GM12874 (cell line): Measurements from ENCODE around the gene PPM1H.

ENCODE experiments used
- TF ChIP-seq, protein P1 (sequence below): IDR thresholded peaks from 2 replicates; pipeline ENCODE4 v1.5.1; 2011; ENCODE audit warnings: low read depth, mild to moderate bottlenecking, control low read depth, low read length, moderate library complexity; ENCODE audit not compliant: insufficient read depth

The PPM1H gene

GRCh38 chr12:62933602-62934238 lies 1.2 kb downstream of the PPM1H start:
- TF ChIP-seq, protein P1, sequence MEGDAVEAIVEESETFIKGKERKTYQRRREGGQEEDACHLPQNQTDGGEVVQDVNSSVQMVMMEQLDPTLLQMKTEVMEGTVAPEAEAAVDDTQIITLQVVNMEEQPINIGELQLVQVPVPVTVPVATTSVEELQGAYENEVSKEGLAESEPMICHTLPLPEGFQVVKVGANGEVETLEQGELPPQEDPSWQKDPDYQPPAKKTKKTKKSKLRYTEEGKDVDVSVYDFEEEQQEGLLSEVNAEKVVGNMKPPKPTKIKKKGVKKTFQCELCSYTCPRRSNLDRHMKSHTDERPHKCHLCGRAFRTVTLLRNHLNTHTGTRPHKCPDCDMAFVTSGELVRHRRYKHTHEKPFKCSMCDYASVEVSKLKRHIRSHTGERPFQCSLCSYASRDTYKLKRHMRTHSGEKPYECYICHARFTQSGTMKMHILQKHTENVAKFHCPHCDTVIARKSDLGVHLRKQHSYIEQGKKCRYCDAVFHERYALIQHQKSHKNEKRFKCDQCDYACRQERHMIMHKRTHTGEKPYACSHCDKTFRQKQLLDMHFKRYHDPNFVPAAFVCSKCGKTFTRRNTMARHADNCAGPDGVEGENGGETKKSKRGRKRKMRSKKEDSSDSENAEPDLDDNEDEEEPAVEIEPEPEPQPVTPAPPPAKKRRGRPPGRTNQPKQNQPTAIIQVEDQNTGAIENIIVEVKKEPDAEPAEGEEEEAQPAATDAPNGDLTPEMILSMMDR = no peak

DNA sequence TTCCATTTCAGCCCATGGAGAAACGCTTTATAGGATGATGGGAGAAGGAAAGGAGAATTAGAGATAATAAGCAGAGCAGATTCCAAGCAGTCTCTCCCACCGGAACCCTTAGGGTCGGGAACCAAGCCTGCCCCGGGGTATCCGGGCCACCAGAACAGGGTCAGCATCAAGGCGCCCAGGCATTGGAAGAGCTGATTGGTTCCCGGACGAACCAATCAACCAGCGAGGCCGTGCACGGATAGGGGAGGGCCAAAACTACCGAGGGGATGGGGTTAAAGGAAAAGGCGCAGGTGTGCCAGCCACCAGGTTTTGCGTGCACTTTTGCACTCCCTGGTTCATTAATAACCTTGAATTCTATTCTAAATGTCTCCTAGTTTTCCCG lies 1.7 kb downstream of the PPM1H start:
- TF ChIP-seq, protein P1 = no peak

GRCh38 chr12:62931477-62931876 lies 3.5 kb downstream of the PPM1H start:
- TF ChIP-seq, protein P1 = no peak

DNA sequence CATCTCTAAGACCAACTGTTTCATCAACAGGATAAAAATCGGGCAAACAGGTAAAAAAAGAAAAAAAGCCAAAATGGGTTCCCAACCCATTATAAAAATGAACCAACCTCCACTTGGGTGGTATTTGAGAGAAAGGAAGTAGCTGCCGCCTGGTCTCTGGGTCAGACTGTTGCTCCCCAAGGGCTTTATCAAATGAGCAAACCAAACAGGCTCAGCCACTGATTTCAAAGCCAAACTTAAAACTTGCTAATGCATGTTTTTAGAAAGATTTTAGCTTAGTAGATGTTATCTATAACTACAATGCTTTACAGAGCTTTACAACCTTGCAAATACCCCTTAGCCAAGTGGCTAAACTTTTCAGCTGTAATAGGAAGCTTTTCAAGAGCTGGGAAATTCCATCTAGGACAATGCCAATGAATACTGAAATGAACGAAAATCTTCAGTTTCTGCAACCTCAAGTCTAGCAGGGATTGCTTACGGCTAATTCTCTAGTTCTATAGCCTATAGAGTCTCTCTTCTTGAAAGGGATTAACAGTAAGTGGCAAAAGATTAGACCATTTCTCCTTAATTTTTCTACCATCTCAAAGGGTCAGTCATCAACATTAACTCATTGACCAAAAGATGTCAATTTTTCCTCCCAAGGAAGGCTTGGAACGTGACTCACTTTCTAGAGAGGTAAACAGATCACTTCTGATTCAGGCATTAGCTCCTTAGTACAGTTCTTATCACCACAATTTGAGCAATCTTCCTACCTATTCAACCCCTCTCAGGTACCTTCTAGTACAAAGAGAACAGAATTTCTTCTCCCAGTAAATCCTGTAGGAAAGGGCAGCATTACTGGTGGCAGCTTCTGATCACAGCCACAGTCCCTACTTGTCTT lies 4.2 kb downstream of the PPM1H start:
- TF ChIP-seq, protein P1 = no peak

- TF ChIP-seq, protein P1 = no peak
Observed at GRCh38 chr12:62928632-62929031, 6.3 kb downstream of the PPM1H start.

DNA sequence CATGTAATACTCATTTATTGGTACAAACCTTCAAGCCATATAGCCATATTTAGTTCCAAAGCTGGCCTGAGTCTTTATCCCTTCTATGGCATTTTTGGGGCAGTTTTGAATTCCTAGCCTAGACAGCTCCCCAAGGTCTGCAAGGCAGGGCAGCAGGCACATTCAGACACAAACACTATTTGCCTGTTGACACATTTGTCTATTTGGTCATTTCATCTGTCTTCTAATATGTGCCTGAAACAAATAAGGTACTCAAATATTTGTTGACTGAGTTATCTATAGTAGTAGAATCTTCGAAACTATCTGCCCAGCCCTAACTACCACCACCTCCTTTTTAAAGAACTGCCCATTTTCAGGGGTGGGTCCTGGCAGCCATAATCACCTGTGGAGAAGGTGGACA lies 9.3 kb downstream of the PPM1H start:
- TF ChIP-seq, protein P1 = no peak

- TF ChIP-seq, protein P1 = no peak
Observed at GRCh38 chr12:62924084-62924483, 10.9 kb downstream of the PPM1H start.
